Dendritic cell treated with granulocyte-macrophage colony-stimulating factor and Interleukin-4, amounts not matched to agents 40 ng/mL and 50 ng/mL, for 4 days (primary cell): Measurements from ENCODE around the gene RGPD5.
"Not testable (repeated sequence)": the region's sequence is repeated elsewhere in the genome, so short reads cannot be mapped to it uniquely, and the experiment has no call there.

ENCODE experiments used
- H3K27ac Mint-ChIP-seq: one replicate; pipeline ENCODE4 v1.8.0; 2022; ENCODE audit warnings: mild to moderate bottlenecking, mixed read lengths
- H3K27me3 Mint-ChIP-seq: one replicate; pipeline ENCODE4 v1.8.0; 2022; ENCODE audit warnings: mild to moderate bottlenecking, mixed read lengths
- H3K36me3 Mint-ChIP-seq: one replicate; pipeline ENCODE4 v1.8.0; 2022; ENCODE audit warnings: low read depth, mixed read lengths
- H3K4me1 Mint-ChIP-seq: one replicate; pipeline ENCODE4 v1.8.0; 2022; ENCODE audit warnings: low read depth, mixed read lengths
- H3K4me3 Mint-ChIP-seq: one replicate; pipeline ENCODE4 v1.8.0; 2022; ENCODE audit warnings: mild to moderate bottlenecking, moderate library complexity, mixed read lengths
- H3K9me3 Mint-ChIP-seq: one replicate; pipeline ENCODE4 v1.8.0; 2022; ENCODE audit warnings: mixed read lengths
- intact Hi-C: fragments of 100-400 bp; cut with micrococcal nuclease; formaldehyde crosslinking; loops from one replicate; pipeline ENCODE4 v1.15.0; 2022

Gene RGPD5

GRCh38 chr2:109794074-109794737, at the start of gene RGPD5:
Gene RGPD5 (plus strand): TSS chr2:109794305. CDS start chr2:109794466, 161 bp downstream.
- H3K36me3 Mint-ChIP-seq, intact Hi-C loops, H3K9me3 Mint-ChIP-seq, H3K27me3 Mint-ChIP-seq, H3K4me1 Mint-ChIP-seq, H3K27ac Mint-ChIP-seq, H3K4me3 Mint-ChIP-seq: not testable (repeated sequence)

GRCh38 chr2:109751572-109751971, 42.5 kb upstream of the RGPD5 start:
- H3K27me3 Mint-ChIP-seq, H3K9me3 Mint-ChIP-seq, H3K36me3 Mint-ChIP-seq, H3K4me3 Mint-ChIP-seq, H3K27ac Mint-ChIP-seq, H3K4me1 Mint-ChIP-seq, intact Hi-C loops: not testable (repeated sequence)

DNA sequence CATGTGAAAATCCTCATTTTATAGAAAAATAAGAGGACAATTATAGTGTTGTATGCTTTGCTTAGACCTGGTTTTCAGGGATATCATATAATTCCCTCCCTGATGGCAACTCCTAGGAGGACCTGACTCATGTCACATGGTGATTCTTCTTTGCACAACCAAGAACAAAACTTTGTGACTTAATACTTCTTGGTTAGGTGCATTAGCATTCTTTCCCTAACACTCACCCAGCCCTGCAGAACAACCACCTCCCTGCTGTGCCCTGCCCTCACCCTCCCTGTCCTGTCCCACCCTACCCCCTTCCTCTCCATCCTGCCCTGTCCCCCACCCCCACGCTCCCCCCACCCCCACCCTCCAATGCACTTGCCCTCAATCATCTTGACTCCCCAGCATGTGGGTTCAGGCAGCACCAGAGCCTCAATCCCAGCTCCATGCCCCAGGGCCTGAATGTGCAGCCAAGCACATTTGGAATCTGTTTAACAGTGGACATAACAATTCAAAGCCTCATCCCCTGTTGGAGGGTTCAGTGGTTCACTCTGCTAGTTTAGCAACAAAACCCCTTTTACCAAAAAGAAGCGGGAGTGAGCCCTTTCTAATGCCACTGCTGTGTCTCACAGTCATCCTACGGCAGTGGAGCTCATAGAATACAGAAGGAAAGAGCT, 36.8 kb upstream of the RGPD5 start:
- intact Hi-C loops, H3K4me3 Mint-ChIP-seq, H3K27me3 Mint-ChIP-seq, H3K36me3 Mint-ChIP-seq, H3K9me3 Mint-ChIP-seq, H3K4me1 Mint-ChIP-seq, H3K27ac Mint-ChIP-seq: not testable (repeated sequence)

DNA sequence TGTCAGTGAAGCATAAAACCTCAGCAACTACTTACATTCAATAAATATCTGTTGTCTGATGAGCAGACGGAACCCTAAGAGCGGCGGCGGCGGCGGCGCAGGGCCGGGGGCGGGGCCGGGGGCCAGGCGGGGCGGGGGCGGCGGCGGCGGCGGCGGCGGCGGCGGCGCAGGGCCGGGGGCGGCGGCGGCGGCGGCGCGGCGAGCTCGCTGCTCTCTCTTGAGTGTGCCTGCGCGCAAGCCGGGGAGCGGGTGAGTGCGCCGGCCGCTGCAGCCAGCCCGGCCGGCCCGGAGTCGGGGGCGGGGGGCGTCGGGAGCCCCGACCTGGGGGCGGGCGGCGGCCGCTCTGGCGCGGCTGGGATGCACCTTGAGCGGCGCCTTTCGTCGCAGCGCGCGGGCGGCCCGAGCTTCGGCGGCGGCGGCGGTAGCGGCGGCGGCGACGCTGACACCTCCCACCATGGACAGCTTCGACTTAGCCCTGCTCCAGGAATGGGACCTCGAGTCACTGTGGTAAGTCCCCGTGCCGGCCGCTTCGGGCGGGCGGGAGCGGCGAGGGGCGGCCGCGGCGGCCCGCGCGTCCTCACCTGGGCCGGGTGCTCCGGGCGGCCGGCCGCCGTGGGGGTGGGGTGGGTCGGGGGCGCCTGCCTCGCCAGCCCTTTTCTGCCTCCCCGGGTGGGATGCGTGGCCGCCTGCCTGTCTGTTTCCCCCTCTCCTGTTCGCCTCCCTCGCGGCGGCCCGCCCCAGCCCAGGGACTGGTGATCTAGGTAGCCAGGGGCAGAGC, 33.7 kb upstream of the RGPD5 start:
- H3K27me3 Mint-ChIP-seq, result peaks cover 13% of the 10 kb centered on the region
- H3K4me1 Mint-ChIP-seq, H3K36me3 Mint-ChIP-seq, intact Hi-C loops, H3K9me3 Mint-ChIP-seq, H3K4me3 Mint-ChIP-seq, H3K27ac Mint-ChIP-seq: not testable (repeated sequence)

DNA sequence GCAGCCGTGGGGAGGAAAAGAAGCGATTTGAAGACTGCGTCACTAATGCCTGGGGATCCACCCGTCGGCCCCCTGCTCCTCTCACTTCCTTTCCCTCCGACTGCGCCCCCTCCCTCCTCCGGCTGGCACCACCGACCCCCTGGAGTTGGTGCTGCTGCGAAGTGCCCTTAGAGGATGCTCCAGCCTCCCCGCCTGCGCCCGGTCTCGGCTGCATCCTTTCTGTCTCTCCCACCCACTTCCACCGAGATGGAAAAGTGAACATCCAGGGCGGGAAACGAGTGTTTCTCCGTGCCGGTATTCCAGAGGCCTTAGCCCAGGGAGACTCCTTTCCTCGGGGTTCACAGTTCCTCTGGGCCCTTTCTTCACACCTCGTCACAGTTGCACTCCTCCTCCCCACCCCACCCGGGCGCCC, 33.1 kb upstream of the RGPD5 start:
- H3K4me3 Mint-ChIP-seq, H3K36me3 Mint-ChIP-seq, H3K27ac Mint-ChIP-seq, intact Hi-C loops, H3K4me1 Mint-ChIP-seq, H3K9me3 Mint-ChIP-seq: not testable (repeated sequence)
- H3K27me3 Mint-ChIP-seq, result peaks cover 16% of the 10 kb centered on the region

DNA sequence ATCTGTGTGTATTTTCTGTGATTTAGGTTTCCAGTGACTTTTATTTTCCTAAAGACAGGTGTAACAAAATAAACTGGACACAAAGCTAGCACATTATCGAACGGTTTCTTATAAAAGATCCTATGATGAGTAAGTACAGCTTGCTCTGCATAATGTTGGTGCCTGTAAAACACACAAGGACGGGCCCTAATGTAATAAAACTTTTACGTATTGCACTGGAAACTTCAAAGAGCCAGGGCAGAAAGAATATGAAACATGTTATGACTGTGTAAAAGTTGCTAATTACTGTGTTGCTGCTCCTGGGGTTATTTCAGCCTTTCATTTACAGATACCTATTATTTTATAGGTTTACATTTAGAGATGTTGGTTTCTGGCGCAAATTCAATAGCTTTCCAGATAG, 32.1 kb upstream of the RGPD5 start:
- H3K9me3 Mint-ChIP-seq, H3K4me1 Mint-ChIP-seq, H3K27ac Mint-ChIP-seq, H3K4me3 Mint-ChIP-seq, H3K36me3 Mint-ChIP-seq, intact Hi-C loops: not testable (repeated sequence)
- peaks cover 19% of the 10 kb centered on the region for H3K27me3 Mint-ChIP-seq

- H3K4me1 Mint-ChIP-seq, intact Hi-C loops, H3K9me3 Mint-ChIP-seq, H3K36me3 Mint-ChIP-seq, H3K27ac Mint-ChIP-seq, H3K4me3 Mint-ChIP-seq: not testable (repeated sequence)
- peaks cover 19% of the 10 kb centered on the region for H3K27me3 Mint-ChIP-seq
Measured at GRCh38 chr2:109766074-109766473, 28.0 kb upstream of the RGPD5 start.

DNA sequence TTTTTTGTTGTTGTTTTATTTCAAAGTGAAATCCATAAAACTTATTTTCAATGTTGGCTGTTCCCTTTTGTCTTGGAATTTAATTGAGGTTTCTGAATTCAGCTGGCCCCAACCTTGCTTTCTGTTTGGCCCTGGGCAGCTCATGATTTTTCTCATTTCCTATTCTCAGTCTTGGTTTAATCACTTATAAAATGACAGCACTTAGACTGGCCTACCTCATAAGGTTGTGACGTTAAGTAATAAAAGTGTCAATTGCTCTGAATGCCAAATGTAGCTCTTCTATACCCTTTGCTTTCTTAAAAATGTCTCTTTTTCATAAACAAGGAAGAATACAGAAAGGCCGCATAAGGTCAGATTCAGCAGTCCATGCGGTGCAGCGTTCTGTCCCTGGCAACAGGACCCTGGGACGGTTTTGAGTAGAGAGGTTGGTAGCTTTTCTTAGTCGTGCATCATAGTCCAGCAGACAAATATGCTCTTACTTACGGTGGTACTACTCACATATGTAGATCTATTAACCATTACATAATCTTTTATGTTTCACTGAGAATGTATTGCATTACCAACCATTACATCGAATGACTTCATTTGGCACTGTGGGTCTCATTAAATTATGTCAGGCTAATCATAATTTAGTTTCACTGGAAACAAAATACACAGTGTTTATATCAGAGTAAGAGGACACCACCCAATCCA, 27.1 kb upstream of the RGPD5 start:
- H3K27me3 Mint-ChIP-seq, result peaks cover 15% of the 10 kb centered on the region
- H3K36me3 Mint-ChIP-seq, H3K9me3 Mint-ChIP-seq, H3K4me1 Mint-ChIP-seq, H3K27ac Mint-ChIP-seq, intact Hi-C loops, H3K4me3 Mint-ChIP-seq: not testable (repeated sequence)

GRCh38 chr2:109768934-109769333, 25.2 kb upstream of the RGPD5 start:
- H3K4me1 Mint-ChIP-seq, H3K27ac Mint-ChIP-seq, H3K36me3 Mint-ChIP-seq, H3K4me3 Mint-ChIP-seq, H3K9me3 Mint-ChIP-seq, intact Hi-C loops: not testable (repeated sequence)
- peaks cover 11% of the 10 kb centered on the region for H3K27me3 Mint-ChIP-seq

DNA sequence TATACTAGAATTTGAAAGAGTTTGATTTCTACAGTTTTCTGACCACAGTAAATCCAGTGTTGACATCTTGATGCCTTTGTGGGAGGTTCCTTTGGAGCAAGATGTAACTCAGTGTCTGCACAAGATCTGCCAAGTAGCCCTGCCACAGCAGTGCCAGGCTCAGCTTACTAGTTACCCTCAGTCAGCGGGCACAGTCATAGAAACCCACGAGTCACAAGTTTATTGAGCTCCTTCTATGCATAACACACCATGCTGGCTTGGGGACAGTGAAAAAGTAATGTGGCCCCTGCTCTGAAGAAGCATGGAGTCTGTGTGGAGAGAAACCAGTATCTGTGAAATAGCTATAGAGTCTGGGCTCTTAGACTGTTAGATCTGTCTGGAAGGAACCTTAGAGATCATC, 15.0 kb upstream of the RGPD5 start:
- H3K27me3 Mint-ChIP-seq, H3K36me3 Mint-ChIP-seq, H3K4me1 Mint-ChIP-seq, intact Hi-C loops, H3K27ac Mint-ChIP-seq, H3K9me3 Mint-ChIP-seq, H3K4me3 Mint-ChIP-seq: not testable (repeated sequence)

DNA sequence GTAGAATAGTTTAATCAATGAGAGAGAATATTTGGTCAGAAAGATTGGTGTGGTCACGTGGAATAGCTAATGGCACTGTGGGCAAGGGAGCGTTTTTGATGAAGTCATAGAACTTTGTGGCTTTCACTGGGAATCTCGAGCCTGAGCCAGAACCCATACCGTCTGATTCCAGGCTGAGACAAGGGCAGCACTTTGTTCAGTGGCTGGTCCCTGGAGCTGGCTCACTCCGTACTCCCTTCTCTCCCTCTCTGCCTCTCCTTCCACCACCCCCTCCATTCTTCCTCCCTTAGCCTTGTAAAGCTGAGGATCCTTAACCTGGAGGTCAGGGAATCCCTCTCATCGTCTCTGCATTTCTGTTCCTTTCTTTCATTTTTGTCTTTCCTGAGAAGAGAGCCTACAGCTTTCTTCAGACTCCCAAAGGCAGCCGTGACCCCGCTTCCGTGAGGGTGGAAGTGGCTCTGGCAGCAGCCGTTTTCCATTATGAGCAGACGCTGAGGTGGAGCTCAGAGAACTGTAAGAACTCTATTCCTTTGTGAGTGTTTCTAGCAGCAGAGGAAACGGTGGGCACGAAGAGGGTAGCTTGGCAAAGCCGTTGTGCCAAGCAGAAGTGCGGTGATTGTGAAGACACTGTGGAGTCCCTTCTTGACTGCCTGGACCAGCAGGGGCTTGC, 12.8 kb upstream of the RGPD5 start:
- H3K36me3 Mint-ChIP-seq, H3K9me3 Mint-ChIP-seq, H3K4me3 Mint-ChIP-seq, intact Hi-C loops, H3K4me1 Mint-ChIP-seq, H3K27ac Mint-ChIP-seq, H3K27me3 Mint-ChIP-seq: not testable (repeated sequence)

- H3K27me3 Mint-ChIP-seq, H3K36me3 Mint-ChIP-seq, H3K27ac Mint-ChIP-seq, intact Hi-C loops, H3K9me3 Mint-ChIP-seq, H3K4me3 Mint-ChIP-seq, H3K4me1 Mint-ChIP-seq: not testable (repeated sequence)
Measured at GRCh38 chr2:109782446-109782993, 11.6 kb upstream of the RGPD5 start.

DNA sequence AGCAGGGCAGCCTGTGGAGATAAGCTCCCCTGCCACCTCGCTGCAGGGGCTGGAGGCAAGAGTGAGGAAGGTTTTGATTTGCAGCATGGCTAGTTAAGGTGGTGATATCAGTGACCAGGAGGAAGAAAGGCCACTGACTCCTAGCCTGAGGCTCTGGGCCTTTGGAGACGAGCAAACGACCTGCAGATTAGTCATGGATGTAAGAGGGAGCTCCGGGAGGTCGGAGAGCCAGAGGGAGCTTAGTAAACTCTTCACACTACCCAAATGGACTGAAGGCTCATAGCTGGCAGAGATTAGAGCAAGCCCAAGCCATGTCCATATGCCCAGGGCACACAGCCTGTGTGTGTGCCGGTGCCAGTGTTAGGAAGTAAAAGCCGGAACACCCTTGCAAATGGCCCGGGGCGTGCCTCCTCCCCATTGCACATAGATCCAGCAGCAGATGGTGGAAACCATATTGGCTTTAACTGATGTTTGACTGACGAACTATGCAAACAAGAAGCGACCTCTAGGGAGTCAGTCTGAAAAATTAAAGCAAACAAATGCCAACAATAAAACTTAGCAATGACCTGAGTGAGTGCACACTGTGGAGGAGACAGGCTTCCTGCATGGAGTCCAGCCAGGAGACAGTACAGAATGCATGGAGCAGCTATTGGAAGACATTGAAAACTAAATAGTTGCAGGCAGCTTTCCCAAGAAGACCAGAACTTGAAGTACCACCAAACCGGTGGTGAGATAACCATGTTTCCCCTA, 2.4 kb upstream of the RGPD5 start:
- not testable (repeated sequence) for H3K27ac Mint-ChIP-seq

More for the DNA sequence above, 2.4 kb upstream of the RGPD5 start:
- H3K4me1 Mint-ChIP-seq, H3K27me3 Mint-ChIP-seq, H3K4me3 Mint-ChIP-seq, H3K9me3 Mint-ChIP-seq, H3K36me3 Mint-ChIP-seq, intact Hi-C loops: not testable (repeated sequence)
